HG02970 (cell line): ENCODE measurements around the gene ANKS1A.

Source experiments
- ATAC-seq: cut with Tn5 transposase; IDR thresholded peaks from one replicate; pipeline ENCODE4 v1.9.1; 2021; ENCODE audit warnings: mild to moderate bottlenecking, moderate library complexity, moderate number of reproducible peaks; ENCODE audit not compliant: unreplicated experiment, low FRiP score

ANKS1A gene

GRCh38 chr6:35048631-35049083, 159.6 kb downstream of the ANKS1A start:
- ATAC-seq = no peak

- no peak for ATAC-seq
Measured at GRCh38 chr6:35049156-35049735, 160.2 kb downstream of the ANKS1A start.

- ATAC-seq = no peak
Measured at GRCh38 chr6:35049900-35050756, 161.1 kb downstream of the ANKS1A start.

- no peak for ATAC-seq
Measured at GRCh38 chr6:35050757-35051330, 161.8 kb downstream of the ANKS1A start.

- ATAC-seq = no peak
Measured at GRCh38 chr6:35051396-35051795, 162.3 kb downstream of the ANKS1A start.

- ATAC-seq = no peak
Measured at GRCh38 chr6:35051997-35052583, 163.0 kb downstream of the ANKS1A start.

- ATAC-seq = no peak
Measured at GRCh38 chr6:35052694-35053565, 163.9 kb downstream of the ANKS1A start.

GRCh38 chr6:35053701-35054100, 164.6 kb downstream of the ANKS1A start:
- no peak for ATAC-seq

- no peak for ATAC-seq
Measured at GRCh38 chr6:35054106-35054742, 165.2 kb downstream of the ANKS1A start.

- ATAC-seq = no peak
Measured at GRCh38 chr6:35054743-35055130, 165.7 kb downstream of the ANKS1A start.

- ATAC-seq = no peak
Measured at GRCh38 chr6:35055891-35056290, 166.8 kb downstream of the ANKS1A start.

GRCh38 chr6:35056952-35057351, 167.9 kb downstream of the ANKS1A start:
- ATAC-seq = no peak

GRCh38 chr6:35057449-35058357, 168.6 kb downstream of the ANKS1A start:
- ATAC-seq = no peak

- no peak for ATAC-seq
Measured at GRCh38 chr6:35058358-35058675, 169.3 kb downstream of the ANKS1A start.

- no peak for ATAC-seq
Measured at GRCh38 chr6:35058865-35059522, 169.9 kb downstream of the ANKS1A start.

- no peak for ATAC-seq
Measured at GRCh38 chr6:35059596-35060345, 170.7 kb downstream of the ANKS1A start.

GRCh38 chr6:35061102-35061615, 172.1 kb downstream of the ANKS1A start:
- ATAC-seq = no peak
